Loucy (cell line): ENCODE results near the gene NUP205.

Source experiments
- H2AFZ ChIP-seq: fragments of 200-600 bp; sonication (generic); 2 replicates; pipeline ENCODE4 v1.6.0; 2016; ENCODE audit warnings: antibody characterized with exemption, mild to moderate bottlenecking, low read length, moderate library complexity
- H3F3A ChIP-seq: fragments of 200-600 bp; 2 replicates; pipeline ENCODE4 v1.6.0; 2016; ENCODE audit warnings: antibody characterized with exemption, low read depth, mild to moderate bottlenecking
- H3K27me3 ChIP-seq: fragments of 200-600 bp; sonication (generic); 2 replicates; pipeline ENCODE4 v1.6.1; 2014; ENCODE audit warnings: low read length, mild to moderate bottlenecking; ENCODE audit not compliant: insufficient read depth, poor library complexity, severe bottlenecking
- H3K36me3 ChIP-seq: fragments of 200-600 bp; sonication (generic); 2 replicates; pipeline ENCODE4 v1.6.1; 2016; ENCODE audit warnings: low read length; ENCODE audit not compliant: insufficient read depth
- H3K4me1 ChIP-seq: fragments of 200-600 bp; sonication (generic); 2 replicates; pipeline ENCODE4 v1.5.1; 2014; ENCODE audit warnings: low read length, mild to moderate bottlenecking; ENCODE audit not compliant: insufficient read depth, poor library complexity, severe bottlenecking
- H3K4me2 ChIP-seq: fragments of 200-600 bp; sonication (generic); 2 replicates; pipeline ENCODE4 v1.6.0; 2014; ENCODE audit warnings: antibody characterized with exemption, low read length, low read depth, mild to moderate bottlenecking; ENCODE audit not compliant: poor library complexity, severe bottlenecking
- H3K4me3 ChIP-seq: fragments of 200-600 bp; sonication (generic); 2 replicates; pipeline ENCODE4 v1.5.1; 2014; ENCODE audit warnings: low read length, mild to moderate bottlenecking, mixed read lengths; ENCODE audit not compliant: poor library complexity, severe bottlenecking
- H3K79me2 ChIP-seq: fragments of 200-600 bp; sonication (generic); 2 replicates; pipeline ENCODE4 v1.6.1; 2014; ENCODE audit warnings: low read length; ENCODE audit not compliant: insufficient read depth
- H3K9ac ChIP-seq: fragments of 200-600 bp; sonication (generic); 2 replicates; pipeline ENCODE4 v1.6.0; 2014; ENCODE audit warnings: mild to moderate bottlenecking, low read depth, low read length, moderate library complexity; ENCODE audit not compliant: poor library complexity, severe bottlenecking
- H3K9me2 ChIP-seq: fragments of 200-600 bp; sonication (generic); replicated peaks from 2 replicates; pipeline ENCODE4 v1.6.1; 2016; ENCODE audit warnings: low read depth, low read length, mixed read lengths
- H3K9me3 ChIP-seq: fragments of 200-600 bp; sonication (generic); 2 replicates; pipeline ENCODE4 v1.6.1; 2014; ENCODE audit warnings: mild to moderate bottlenecking, antibody characterized with exemption, low read length, low read depth; ENCODE audit not compliant: insufficient read depth
- H4K20me1 ChIP-seq: fragments of 200-600 bp; sonication (generic); 2 replicates; pipeline ENCODE4 v1.6.0; 2014; ENCODE audit warnings: antibody characterized with exemption, low read length, mild to moderate bottlenecking; ENCODE audit not compliant: insufficient read depth, poor library complexity, severe bottlenecking
- EZH2phosphoT487 ChIP-seq: fragments of 200-600 bp; IDR thresholded peaks from 2 replicates; pipeline ENCODE4 v1.6.1; 2018; ENCODE audit warnings: antibody characterized with exemption, mild to moderate bottlenecking, moderate library complexity, borderline replicate concordance
- TF ChIP-seq, protein P1 (sequence below): fragments of 200-600 bp; sonication (generic); conservative IDR thresholded peaks from 2 replicates; pipeline ENCODE4 v1.5.1; 2014; ENCODE audit warnings: mild to moderate bottlenecking, antibody characterized with exemption, low read length

Gene NUP205

DNA sequence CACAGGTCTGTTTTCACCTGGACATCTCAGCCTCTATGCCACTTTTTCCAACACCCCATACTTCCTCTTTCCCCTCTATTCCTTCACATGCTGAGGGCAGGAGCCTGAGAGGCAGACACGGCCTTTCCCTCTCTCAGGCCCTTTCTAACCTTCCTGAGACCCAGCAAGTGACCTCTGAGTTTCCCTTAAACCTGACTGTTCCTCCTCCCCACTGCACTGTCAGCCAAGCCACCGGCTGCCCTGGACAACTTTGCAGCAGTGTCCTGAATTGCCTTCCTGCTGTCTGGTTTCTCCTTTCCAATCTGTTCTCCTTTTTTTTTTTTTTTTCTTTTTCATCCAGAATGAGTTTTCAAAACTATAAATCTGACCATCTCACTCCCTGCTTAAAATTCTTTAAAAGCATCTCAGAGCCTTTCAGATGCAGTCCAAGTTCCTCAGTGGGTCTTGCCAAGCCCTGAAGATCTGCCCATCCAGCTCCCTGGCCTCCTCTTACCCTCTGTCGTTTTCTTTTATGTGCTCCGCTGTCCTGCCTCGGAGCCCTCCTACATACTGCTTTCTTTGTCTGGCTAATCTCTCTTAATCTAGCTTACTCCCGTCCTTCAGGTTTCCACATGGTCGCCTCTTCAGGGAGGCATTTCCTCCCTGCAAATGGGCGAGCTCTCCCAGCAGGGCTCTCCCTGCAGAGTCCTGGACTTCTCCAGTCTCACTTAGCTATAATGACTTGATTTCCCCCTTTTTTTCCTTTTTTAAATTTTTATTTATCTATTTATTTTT lies 139.7 kb downstream of the NUP205 start:
- H3K9me2 ChIP-seq = no peaks in the 10 kb centered on the region
- no peak for TF ChIP-seq EZH2phosphoT487
- TF ChIP-seq, protein P1, sequence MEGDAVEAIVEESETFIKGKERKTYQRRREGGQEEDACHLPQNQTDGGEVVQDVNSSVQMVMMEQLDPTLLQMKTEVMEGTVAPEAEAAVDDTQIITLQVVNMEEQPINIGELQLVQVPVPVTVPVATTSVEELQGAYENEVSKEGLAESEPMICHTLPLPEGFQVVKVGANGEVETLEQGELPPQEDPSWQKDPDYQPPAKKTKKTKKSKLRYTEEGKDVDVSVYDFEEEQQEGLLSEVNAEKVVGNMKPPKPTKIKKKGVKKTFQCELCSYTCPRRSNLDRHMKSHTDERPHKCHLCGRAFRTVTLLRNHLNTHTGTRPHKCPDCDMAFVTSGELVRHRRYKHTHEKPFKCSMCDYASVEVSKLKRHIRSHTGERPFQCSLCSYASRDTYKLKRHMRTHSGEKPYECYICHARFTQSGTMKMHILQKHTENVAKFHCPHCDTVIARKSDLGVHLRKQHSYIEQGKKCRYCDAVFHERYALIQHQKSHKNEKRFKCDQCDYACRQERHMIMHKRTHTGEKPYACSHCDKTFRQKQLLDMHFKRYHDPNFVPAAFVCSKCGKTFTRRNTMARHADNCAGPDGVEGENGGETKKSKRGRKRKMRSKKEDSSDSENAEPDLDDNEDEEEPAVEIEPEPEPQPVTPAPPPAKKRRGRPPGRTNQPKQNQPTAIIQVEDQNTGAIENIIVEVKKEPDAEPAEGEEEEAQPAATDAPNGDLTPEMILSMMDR = no peak
- H3K4me3 ChIP-seq = no peak overlapping the region
- no peaks in the 10 kb centered on the region for H4K20me1 ChIP-seq
- H3K9ac ChIP-seq = no peak overlapping the region
- no peaks in the 10 kb centered on the region for H3K27me3 ChIP-seq
- no peaks in the 10 kb centered on the region for H3K79me2 ChIP-seq
- no peaks in the 10 kb centered on the region for H3K36me3 ChIP-seq
- H3K4me2 ChIP-seq = no peak overlapping the region
- H3F3A ChIP-seq = no peaks in the 10 kb centered on the region
- no peaks in the 10 kb centered on the region for H3K4me1 ChIP-seq
- H3K9me3 ChIP-seq = no peaks in the 10 kb centered on the region
- H2AFZ ChIP-seq = no peak overlapping the region
